Activated T-cell treated with anti-CD3 and anti-CD28 coated beads, Interleukin-2, amount 50 U/mL, for 4 hours (primary cell): ENCODE data around the gene ARIH1. TPM values are rescaled to one million over a fixed set of nuclear protein-coding genes. Genes with fewer than 3 reads are reported as not detected.

Experiments used
- ATAC-seq, 2 donors: fragments of 200-7000 bp; cut with Tn5 transposase; one replicate each; pipeline ENCODE4 v1.10.0; 2021
- DNase-seq: peaks from one replicate; pipeline ENCODE4 v3.0.0-alpha.2; 2020
- H3K27me3 Mint-ChIP-seq: one replicate; pipeline ENCODE4 v1.8.0; 2021; ENCODE audit warnings: low read depth, mixed read lengths
- H3K36me3 Mint-ChIP-seq: one replicate; pipeline ENCODE4 v1.8.0; 2022; ENCODE audit warnings: mixed read lengths; ENCODE audit not compliant: insufficient read depth
- H3K4me1 Mint-ChIP-seq: one replicate; pipeline ENCODE4 v1.8.0; 2021; ENCODE audit warnings: low read depth, mixed read lengths
- H3K4me3 Mint-ChIP-seq: one replicate; pipeline ENCODE4 v1.8.0; 2021; ENCODE audit warnings: mild to moderate bottlenecking, moderate library complexity, mixed read lengths
- H3K9me3 Mint-ChIP-seq: one replicate; pipeline ENCODE4 v1.8.0; 2021; ENCODE audit warnings: mixed read lengths
- total RNA-seq, 3 donors: library from RNA; stranded (reverse); gene quantifications; one replicate each; pipeline ENCODE4 v1.2.1, GENCODE V29; 2021

The ARIH1 gene
- total RNA-seq, 3 donors from 2014 or later = 154 to 167 (median 164) TPM

DNA sequence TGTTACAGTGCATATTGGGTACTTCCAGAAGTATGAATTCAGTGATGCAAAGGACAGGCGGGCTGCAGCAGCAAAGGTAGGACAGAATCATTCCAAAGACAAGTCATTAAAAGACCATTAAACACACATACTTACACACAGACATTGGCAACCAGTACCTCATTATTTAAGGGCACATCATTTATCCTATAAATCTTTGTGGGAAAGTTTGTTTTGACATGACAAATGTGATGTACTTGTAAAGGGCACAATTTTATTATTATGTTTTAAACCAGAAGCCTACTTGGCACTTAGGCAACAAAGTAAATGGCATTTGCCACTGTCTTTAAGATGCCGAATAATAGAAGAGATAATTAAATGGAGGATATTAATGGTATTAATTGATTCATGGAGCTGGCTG, 22.7 kb downstream of the ARIH1 start:
- H3K27me3 Mint-ChIP-seq = no peaks in the 10 kb centered on the region
- ATAC-seq (no peak), DNase-seq (no peak)
- peaks cover 71% of the 10 kb centered on the region for H3K4me1 Mint-ChIP-seq
- H3K9me3 Mint-ChIP-seq = no peaks in the 10 kb centered on the region
- H3K36me3 Mint-ChIP-seq = peaks cover 13% of the 10 kb centered on the region
- no peak overlapping the region for H3K4me3 Mint-ChIP-seq

DNA sequence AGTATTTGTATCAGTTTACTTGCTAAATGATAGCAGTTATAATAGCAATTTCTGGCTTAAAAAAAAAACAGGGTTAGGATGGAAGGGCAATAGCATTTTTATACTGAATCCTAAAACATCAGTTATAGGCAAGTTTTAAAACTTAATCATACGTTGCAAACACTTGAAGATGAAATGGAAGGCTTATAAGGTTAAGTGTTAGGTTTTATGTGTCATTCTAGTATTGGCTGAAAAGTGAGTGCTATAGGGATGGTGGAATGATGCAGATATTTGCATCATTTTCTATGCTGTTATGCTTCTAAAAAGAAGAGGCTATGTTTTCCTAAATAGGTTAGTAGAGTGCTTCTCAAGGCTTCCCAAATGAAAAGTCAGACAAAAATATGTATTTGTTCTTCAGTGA, 23.3 kb downstream of the ARIH1 start:
- ATAC-seq (no peak), DNase-seq (no peak)
- Mint-ChIP-seq H3K9me3 (no peaks in the 10 kb centered on the region), H3K27me3 (no peaks in the 10 kb centered on the region), H3K4me1 (peaks cover 71% of the 10 kb centered on the region), H3K4me3 (no peak overlapping the region), H3K36me3 (peaks cover 13% of the 10 kb centered on the region)

DNA sequence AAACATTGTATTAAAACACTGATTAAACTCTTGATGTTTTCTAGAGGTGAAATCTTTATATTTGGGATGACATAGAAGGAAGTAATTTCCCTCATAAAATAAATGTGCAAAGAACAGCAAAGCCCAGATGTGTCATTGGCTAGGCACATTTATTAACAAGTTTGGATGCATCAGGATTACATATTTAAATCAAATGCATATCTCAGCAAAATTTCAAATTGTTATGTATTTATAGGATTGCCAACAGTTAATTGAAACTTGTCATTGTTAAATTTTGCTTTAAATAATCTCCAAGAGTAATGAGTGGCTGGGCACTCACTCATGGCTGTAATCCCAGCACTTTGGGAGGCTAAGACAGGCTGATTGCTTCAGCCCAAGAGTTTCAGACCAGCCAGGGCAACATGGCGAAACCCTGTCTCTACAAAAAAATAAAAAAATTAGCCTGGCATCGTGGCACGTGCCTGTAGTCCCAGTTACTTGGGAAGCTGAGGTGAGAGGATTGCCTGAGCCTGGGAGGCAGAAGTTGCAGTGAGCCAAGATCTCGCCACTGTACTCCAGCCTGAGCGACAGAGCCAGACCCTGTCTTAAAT, 28.2 kb downstream of the ARIH1 start:
- Mint-ChIP-seq H3K9me3 (no peaks in the 10 kb centered on the region), H3K4me1 (peaks cover 62% of the 10 kb centered on the region), H3K36me3 (peaks cover 14% of the 10 kb centered on the region)

DNA sequence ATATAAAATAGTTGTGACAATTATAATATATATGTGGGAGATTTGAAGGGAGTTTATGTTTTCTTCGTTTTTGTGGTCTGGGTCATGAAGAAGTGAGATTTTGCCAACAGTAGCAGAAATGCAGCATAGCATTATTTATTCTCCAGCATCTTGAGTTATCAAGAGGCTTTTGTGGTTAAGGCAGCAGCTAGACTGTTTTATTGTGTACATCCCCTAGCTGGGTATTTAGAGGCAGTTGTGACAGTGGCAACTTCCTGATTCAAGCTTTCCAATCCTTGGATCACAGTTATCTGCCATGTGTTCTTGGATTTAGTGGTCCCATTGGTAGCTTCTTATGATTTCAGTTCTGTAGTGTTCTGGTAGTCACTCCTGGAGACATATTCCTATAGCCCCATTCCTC, 29.0 kb downstream of the ARIH1 start:
- H3K36me3 Mint-ChIP-seq = peaks cover 14% of the 10 kb centered on the region
- H3K27me3 Mint-ChIP-seq = no peaks in the 10 kb centered on the region
- no peak for DNase-seq
- H3K4me1 Mint-ChIP-seq = peaks cover 60% of the 10 kb centered on the region
- H3K9me3 Mint-ChIP-seq = no peaks in the 10 kb centered on the region
- ATAC-seq = no peak
- H3K4me3 Mint-ChIP-seq = no peak overlapping the region

More for the DNA sequence above, 28.2 kb downstream of the ARIH1 start:
- H3K27me3 Mint-ChIP-seq = no peaks in the 10 kb centered on the region
- no peak overlapping the region for H3K4me3 Mint-ChIP-seq
- ATAC-seq (no peak), DNase-seq (no peak)

DNA sequence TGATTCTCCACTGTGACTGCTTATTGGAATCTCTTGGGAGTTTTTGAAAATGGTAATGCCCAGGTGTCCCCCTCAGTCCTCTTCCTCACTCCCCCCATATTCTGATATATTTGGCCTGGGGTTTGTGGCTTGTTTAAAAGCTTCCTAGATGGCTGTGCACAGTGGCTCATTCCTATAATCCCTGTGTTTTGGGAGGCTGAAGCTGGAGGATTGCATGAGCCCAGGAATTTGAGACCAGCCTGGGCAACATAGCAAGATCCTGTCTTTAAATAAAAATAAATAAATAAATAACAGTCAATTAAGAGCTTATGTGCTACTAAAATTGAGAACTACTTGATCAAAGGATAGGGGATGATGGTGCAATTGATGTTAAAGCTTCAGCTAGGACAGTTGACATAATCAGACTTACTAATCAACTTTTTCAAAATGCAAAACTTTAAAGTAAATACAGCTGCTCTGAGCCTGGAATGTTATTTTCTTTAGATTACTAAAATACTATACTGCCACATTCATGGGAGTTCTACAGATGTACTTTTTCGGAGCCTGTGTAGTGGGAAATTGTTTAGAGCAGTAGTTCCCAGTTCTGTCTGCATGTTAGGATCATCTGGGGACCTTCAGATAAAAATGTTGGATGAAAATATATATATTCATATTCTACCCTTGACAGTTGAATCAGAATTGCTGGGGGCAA, 33.4 kb downstream of the ARIH1 start:
- peaks cover 10% of the 10 kb centered on the region for H3K36me3 Mint-ChIP-seq
- H3K4me3 Mint-ChIP-seq = no peak overlapping the region
- H3K4me1 Mint-ChIP-seq = peaks cover 59% of the 10 kb centered on the region
- no peak for DNase-seq
- H3K9me3 Mint-ChIP-seq = no peaks in the 10 kb centered on the region
- no peaks in the 10 kb centered on the region for H3K27me3 Mint-ChIP-seq
- no peak for ATAC-seq

DNA sequence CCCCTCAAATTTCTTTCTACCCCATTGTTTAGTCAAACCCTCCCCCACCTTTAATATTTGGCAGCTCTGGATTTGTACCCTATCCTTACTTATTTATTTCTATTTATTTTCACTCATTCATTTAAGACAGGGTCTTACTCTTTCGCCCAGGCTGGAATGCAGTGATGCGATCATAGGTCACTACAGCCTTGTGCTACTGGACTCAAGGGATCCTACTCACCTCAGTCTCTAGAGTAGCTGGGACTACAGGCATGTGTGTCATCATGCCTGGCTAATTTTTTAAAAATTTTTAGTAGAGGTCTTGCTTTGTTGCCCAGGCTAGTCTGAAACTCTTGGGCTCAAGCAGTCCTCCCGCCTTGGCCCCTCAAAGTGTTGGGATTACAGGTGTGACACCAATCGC, 35.4 kb downstream of the ARIH1 start:
- DNase-seq (no peak), ATAC-seq (no peak)
- H3K4me3 Mint-ChIP-seq = no peak overlapping the region
- H3K4me1 Mint-ChIP-seq = peaks cover 54% of the 10 kb centered on the region
- H3K9me3 Mint-ChIP-seq = no peaks in the 10 kb centered on the region
- H3K27me3 Mint-ChIP-seq = no peaks in the 10 kb centered on the region
- H3K36me3 Mint-ChIP-seq = peaks cover 9% of the 10 kb centered on the region

DNA sequence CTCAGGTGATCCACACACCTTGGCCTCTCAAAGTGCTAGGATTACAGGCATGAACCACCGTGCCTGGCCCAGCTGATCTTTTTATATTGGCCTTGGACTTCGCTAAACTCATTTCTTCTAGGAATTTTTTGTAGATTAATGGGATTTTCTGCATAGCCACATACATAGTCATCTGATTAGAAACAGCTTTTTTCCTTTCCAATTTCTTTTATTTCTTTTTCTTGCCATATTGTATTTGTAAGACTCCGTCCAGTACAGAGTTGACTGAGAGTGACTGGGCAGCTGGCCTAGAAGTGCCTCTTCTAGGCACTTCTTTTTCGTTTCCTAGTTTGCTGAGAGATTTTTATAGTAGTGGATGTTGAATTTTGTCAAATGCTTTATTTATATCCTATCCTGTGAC, 37.4 kb downstream of the ARIH1 start:
- no peak for DNase-seq
- H3K4me3 Mint-ChIP-seq = no peak overlapping the region
- H3K4me1 Mint-ChIP-seq = peaks cover 58% of the 10 kb centered on the region
- H3K27me3 Mint-ChIP-seq = no peaks in the 10 kb centered on the region
- no peak for ATAC-seq
- H3K9me3 Mint-ChIP-seq = no peaks in the 10 kb centered on the region
- H3K36me3 Mint-ChIP-seq = peaks cover 7% of the 10 kb centered on the region

DNA sequence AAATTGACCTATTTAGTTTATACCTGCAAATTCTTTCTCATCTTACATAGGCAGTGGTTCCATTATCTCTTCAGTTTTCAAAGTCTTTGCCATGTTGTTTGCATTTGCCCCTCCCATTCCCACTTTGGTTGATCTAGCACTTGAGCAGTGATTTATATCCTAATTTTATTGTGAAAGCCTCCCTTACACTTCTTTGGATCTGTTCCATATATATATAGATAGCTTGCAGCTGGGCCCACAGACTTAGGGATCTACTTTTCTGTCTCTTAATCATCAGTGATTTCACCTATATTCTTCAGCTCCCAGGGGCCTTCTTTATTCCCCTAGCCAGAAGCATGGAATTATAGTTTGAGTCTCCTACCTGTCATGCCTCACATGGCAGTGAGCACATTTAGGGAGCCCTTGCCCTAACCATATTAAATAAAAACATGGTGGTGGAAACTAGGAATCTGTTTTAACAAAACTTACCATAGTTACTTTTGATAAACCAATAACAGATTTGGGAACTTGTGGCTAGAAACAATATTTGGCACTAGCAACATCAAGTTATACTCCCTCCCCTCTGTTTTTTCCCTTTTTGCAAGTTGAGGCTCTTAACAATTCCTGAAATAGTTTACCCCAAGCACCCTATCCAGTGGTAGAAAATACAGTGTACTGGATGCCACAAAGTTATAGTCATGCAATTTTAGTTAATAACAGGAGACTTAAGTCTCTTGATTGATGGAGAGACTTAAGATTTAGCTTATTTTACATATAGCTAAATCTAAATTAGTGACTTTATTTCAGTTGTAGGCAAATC, 41.7 kb downstream of the ARIH1 start:
- Mint-ChIP-seq H3K9me3 (no peaks in the 10 kb centered on the region), H3K36me3 (peaks cover 3% of the 10 kb centered on the region), H3K4me1 (peaks cover 53% of the 10 kb centered on the region), H3K27me3 (no peaks in the 10 kb centered on the region), H3K4me3 (no peak overlapping the region)
- ATAC-seq (no peak), DNase-seq (no peak)

DNA sequence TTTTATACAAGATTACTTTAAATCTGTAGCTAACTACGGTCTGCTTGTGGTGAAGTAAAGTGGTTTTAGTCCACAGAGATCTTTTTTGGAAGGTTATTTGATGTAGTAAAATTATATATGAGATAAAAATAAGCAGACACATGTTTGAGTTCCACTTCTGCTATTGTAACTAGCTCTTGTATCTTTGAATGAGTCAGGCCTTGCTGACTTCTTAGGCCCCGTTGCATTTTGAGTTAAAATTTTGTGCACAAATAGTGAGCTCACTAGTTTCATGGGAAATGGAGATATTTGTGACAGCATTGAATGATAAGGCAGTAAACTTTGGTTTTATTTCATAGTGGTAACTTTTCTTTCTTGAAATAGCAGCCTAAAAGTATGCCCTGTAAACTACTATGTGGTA, 42.6 kb downstream of the ARIH1 start:
- no peak for DNase-seq
- peaks cover 3% of the 10 kb centered on the region for H3K36me3 Mint-ChIP-seq
- ATAC-seq = no peak
- H3K27me3 Mint-ChIP-seq = no peaks in the 10 kb centered on the region
- H3K4me1 Mint-ChIP-seq = peaks cover 44% of the 10 kb centered on the region
- H3K9me3 Mint-ChIP-seq = no peaks in the 10 kb centered on the region
- no peak overlapping the region for H3K4me3 Mint-ChIP-seq

DNA sequence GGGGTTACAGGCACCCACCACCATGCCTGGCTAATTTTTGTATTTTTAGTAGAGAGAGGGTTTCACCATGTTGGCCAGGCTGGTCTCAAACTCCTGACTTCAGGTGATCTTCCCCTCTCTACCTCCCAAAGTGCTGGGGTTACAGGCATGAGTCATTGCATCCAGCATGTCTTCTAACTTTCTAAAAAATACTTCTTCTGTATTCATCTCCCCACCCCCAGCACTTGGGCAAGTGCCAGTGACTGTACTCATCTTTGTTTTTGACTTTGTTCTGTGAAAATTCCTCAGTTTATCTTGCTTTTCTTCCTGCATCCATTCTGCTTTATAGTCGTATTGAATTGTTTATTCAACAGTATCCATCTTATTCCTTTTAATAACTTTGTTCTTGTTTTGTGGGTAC, 47.6 kb downstream of the ARIH1 start:
- no peak for ATAC-seq
- H3K9me3 Mint-ChIP-seq = no peaks in the 10 kb centered on the region

DNA sequence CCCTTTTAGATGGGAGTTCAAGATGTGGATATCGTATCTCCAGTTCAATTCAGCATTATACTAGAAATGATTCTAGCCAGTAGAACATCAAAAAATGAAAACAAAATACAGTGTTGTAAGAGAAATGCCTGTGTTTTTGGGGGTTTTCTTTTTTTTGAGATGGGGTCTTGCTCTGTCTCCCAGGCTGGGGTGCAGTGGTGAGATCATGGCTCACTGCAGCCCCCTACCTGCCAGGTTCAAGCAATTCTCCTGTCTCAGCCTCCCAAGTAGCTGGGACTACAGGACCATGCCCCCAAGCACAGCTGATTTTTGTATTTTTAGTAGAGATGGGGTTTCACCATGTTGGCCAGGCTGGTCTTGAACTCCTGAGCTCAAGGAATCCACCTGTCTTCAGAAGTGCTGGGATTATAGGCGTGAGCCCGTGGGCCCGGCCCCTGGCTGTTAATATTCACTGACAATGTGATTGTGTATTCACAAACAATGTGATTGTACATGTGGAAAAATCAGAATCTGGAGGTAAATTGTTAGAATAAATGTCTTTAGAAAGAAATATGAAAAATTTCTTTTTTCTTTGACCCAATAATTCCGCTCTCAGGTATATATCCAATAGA, 59.0 kb downstream of the ARIH1 start:
- no peak for ATAC-seq

More for the DNA sequence above, 47.6 kb downstream of the ARIH1 start:
- Mint-ChIP-seq H3K4me3 (no peak overlapping the region), H3K27me3 (no peaks in the 10 kb centered on the region), H3K36me3 (peaks cover 15% of the 10 kb centered on the region), H3K4me1 (peaks cover 11% of the 10 kb centered on the region)
- no peak for DNase-seq

DNA sequence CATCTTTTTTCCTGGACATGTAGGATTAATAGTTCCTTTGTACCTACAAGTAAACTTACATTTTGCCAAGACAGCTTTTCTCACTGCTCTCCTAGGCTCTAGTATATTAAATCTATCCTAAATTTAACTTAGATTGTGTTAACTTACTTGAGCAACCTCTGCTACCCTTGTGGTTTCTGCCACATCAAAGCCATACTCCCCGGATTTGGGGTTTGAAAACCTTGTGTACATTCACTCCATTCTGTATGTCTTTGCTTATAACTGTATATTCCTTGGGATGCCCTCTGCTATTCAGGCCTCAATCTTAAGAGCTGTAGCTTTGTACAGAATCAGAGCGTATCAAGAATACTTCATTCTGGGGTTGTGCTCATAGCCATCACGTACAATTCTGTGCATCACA, 60.4 kb downstream of the ARIH1 start:
- peaks cover 8% of the 10 kb centered on the region for H3K36me3 Mint-ChIP-seq
- peaks cover 4% of the 10 kb centered on the region for H3K9me3 Mint-ChIP-seq
- DNase-seq = no peak
- H3K4me3 Mint-ChIP-seq = no peak overlapping the region
- no peak for ATAC-seq
- peaks cover 53% of the 10 kb centered on the region for H3K4me1 Mint-ChIP-seq
- no peaks in the 10 kb centered on the region for H3K27me3 Mint-ChIP-seq

More for the DNA sequence above, 59.0 kb downstream of the ARIH1 start:
- Mint-ChIP-seq H3K36me3 (peaks cover 7% of the 10 kb centered on the region), H3K4me3 (no peak overlapping the region), H3K4me1 (peaks cover 54% of the 10 kb centered on the region), H3K9me3 (no peaks in the 10 kb centered on the region), H3K27me3 (no peaks in the 10 kb centered on the region)
- DNase-seq = no peak

DNA sequence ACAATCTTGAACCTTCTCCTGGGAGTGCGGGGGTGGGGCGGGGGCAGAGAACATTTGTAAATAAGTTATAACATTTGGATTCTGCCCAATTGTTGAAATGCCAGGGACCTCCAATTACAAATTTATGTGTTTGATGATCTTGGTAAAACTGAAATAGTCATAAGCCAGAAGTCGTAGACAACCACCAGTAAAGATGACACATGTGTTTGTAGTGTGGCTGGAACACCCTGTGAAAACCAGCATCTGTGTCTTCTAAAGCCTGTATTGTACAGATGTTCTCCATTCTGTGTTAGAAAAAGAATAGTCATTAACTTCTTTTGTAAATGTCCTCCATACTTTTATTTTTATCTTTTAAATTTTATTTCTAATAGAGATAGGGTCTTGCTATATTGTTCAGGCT, 61.8 kb downstream of the ARIH1 start:
- DNase-seq (no peak), ATAC-seq (no peak)
- Mint-ChIP-seq H3K27me3 (no peaks in the 10 kb centered on the region), H3K4me1 (peaks cover 51% of the 10 kb centered on the region), H3K36me3 (peaks cover 9% of the 10 kb centered on the region), H3K9me3 (peaks cover 5% of the 10 kb centered on the region), H3K4me3 (no peak overlapping the region)

DNA sequence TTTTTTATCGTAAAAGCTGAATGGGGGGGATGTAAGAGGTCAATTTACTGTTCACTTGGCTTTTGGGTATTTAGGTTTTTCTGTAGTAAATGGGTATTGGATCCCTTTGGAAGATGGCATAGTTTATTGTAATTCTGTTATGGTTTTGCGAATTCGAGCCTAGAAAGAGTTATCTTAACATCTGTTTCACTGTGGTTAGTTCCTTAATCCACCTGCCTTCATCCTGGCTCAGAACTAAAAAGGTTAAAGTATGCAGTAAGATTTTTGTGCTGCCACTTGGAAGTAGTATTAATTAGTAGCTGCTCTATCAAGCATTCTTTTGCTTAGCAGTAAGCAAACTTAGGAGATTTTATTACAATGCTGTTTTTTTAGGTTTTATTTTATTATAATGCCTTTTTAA, 62.4 kb downstream of the ARIH1 start:
- Mint-ChIP-seq H3K27me3 (no peaks in the 10 kb centered on the region), H3K9me3 (peaks cover 7% of the 10 kb centered on the region), H3K4me3 (no peak overlapping the region), H3K4me1 (peaks cover 53% of the 10 kb centered on the region), H3K36me3 (peaks cover 15% of the 10 kb centered on the region)
- ATAC-seq (no peak), DNase-seq (no peak)
